IMR-90 (cell line): ENCODE results near the gene BPGM.

ENCODE experiments used
- CHD1 ChIP-seq: IDR thresholded peaks from 2 replicates; pipeline ENCODE4 v1.6.1; 2012; ENCODE audit warnings: low read depth, low read length, improper control_type of control experiment
- MAZ ChIP-seq: IDR thresholded peaks from 2 replicates; pipeline ENCODE4 v1.6.1; 2012; ENCODE audit warnings: low read depth, mild to moderate bottlenecking, low read length, improper control_type of control experiment, moderate library complexity, borderline replicate concordance
- MXI1 ChIP-seq: IDR thresholded peaks from 2 replicates; pipeline ENCODE4 v1.6.1; 2012; ENCODE audit warnings: low read depth, mild to moderate bottlenecking, low read length, moderate library complexity, borderline replicate concordance
- NFE2L2 ChIP-seq: fragments of 150-350 bp; IDR thresholded peaks from 2 replicates; pipeline ENCODE4 v1.6.1; 2016; ENCODE audit warnings: low read depth, mild to moderate bottlenecking, low read length
- POLR2A ChIP-seq: IDR thresholded peaks from 2 replicates; pipeline ENCODE4 v1.6.1; 2012; ENCODE audit warnings: mild to moderate bottlenecking, low read depth, low read length
- RCOR1 ChIP-seq: IDR thresholded peaks from 2 replicates; pipeline ENCODE4 v1.6.1; 2012; ENCODE audit warnings: mild to moderate bottlenecking, low read length, improper control_type of control experiment; ENCODE audit not compliant: insufficient replicate concordance
- RFX5 ChIP-seq: IDR thresholded peaks from 2 replicates; pipeline ENCODE4 v1.8.0; 2012; ENCODE audit warnings: low read depth, mild to moderate bottlenecking, low read length, moderate library complexity
- SMC3 ChIP-seq: fragments of 150-350 bp; IDR thresholded peaks from 2 replicates; pipeline ENCODE4 v1.6.1; 2016; ENCODE audit warnings: low read depth, mild to moderate bottlenecking, antibody characterized with exemption, low read length, moderate library complexity
- TF ChIP-seq, protein P1 (sequence below): conservative IDR thresholded peaks from 2 replicates; pipeline ENCODE4 v1.5.1; 2012; ENCODE audit warnings: mild to moderate bottlenecking, low read depth, low read length, improper control_type of control experiment
- TF ChIP-seq, protein P2 (sequence below): fragments of 150-350 bp; IDR thresholded peaks from 2 replicates; pipeline ENCODE4 v1.6.1; 2017; ENCODE audit warnings: mild to moderate bottlenecking, antibody characterized with exemption, low read length, low read depth

DNA sequence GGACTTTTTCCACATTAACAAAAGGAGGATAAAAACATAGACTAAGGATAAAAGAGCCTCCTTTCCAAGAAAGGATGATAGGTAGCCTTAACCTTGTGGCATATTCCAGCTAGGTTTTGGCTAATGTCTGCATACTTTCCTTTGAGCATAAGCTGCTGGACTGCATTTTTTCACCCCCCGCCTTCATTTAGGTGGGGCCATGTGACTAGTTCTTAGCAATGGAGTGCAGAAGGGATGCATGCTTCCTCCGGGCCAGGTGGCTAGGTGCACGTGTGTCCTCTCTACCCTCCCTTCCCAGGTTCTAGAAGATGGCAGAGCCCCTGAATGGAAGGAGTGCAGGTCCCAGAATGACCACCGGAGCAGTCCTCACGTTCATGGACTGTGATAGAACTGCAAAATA is 59.8 kb downstream of the BPGM start:
- TF ChIP-seq POLR2A (no peak), SMC3 (no peak), RCOR1 (no peak), CHD1 (no peak), RFX5 (no peak), MAZ (no peak), NFE2L2 (no peak), MXI1 (no peak)
- TF ChIP-seq, protein P1, sequence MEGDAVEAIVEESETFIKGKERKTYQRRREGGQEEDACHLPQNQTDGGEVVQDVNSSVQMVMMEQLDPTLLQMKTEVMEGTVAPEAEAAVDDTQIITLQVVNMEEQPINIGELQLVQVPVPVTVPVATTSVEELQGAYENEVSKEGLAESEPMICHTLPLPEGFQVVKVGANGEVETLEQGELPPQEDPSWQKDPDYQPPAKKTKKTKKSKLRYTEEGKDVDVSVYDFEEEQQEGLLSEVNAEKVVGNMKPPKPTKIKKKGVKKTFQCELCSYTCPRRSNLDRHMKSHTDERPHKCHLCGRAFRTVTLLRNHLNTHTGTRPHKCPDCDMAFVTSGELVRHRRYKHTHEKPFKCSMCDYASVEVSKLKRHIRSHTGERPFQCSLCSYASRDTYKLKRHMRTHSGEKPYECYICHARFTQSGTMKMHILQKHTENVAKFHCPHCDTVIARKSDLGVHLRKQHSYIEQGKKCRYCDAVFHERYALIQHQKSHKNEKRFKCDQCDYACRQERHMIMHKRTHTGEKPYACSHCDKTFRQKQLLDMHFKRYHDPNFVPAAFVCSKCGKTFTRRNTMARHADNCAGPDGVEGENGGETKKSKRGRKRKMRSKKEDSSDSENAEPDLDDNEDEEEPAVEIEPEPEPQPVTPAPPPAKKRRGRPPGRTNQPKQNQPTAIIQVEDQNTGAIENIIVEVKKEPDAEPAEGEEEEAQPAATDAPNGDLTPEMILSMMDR: no peak
- TF ChIP-seq, protein P2, sequence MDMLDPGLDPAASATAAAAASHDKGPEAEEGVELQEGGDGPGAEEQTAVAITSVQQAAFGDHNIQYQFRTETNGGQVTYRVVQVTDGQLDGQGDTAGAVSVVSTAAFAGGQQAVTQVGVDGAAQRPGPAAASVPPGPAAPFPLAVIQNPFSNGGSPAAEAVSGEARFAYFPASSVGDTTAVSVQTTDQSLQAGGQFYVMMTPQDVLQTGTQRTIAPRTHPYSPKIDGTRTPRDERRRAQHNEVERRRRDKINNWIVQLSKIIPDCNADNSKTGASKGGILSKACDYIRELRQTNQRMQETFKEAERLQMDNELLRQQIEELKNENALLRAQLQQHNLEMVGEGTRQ: no peak
